NCI-H774 (cell line): Measurements from ENCODE around the gene CMIP.

Source experiments
- DNase-seq: peaks from one replicate; lab custom pipeline; 2025; lab: John Stamatoyannopoulos, UW

Gene CMIP

DNA sequence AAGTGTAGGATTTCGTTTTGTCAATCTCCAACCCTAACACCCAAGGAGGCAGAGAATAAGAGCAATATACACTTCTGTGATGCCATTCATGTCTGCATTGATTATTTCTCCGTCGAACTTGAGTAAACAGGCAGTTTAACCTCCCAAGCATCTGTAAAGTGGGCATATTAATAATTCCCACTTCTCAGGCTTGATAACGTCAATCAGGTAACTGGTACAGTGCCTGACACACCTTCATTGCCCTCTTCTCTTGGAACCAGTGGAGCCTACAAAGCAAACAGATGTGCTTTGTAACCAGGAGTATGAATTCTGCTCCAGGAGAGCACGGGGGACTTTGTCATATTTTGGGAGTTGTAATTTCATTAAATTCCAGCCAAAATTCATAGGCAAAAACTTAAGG, 302.0 kb downstream of the CMIP start:
- DNase-seq, result no peak

DNA sequence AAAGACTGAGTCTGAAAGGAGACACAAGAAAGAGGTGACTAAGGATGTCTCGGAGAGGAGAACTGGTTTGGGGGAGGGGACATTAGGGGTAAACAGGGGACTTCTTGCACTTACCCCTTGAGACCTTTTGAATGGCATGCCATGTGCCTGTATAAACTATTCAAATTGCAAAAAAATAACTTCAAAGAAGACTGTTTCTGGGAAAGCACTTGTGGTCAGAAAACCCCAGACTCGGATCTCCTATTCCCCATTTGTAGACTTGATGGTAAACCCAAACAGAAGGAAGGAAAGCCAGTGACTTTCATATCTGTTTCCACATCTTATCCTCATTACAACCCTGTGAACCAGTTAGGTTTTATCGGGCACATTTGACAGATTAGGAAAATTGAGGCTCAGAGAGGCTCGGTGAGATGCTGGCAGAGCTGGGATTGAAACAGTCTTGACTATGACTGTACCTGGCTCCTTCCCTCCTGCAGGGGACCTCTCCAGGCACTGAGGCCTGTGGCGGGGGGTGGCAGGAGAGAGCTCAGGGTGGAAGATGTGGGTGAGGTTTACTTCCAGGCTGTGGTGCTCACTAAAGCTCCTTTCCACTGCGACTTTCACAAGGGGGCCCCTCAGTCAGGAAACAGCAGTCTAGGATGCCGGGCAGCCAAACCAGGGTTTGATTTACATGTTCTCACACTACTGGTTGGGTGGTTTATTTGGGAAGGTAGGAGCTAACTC, 304.0 kb downstream of the CMIP start:
- no peak for DNase-seq

DNA sequence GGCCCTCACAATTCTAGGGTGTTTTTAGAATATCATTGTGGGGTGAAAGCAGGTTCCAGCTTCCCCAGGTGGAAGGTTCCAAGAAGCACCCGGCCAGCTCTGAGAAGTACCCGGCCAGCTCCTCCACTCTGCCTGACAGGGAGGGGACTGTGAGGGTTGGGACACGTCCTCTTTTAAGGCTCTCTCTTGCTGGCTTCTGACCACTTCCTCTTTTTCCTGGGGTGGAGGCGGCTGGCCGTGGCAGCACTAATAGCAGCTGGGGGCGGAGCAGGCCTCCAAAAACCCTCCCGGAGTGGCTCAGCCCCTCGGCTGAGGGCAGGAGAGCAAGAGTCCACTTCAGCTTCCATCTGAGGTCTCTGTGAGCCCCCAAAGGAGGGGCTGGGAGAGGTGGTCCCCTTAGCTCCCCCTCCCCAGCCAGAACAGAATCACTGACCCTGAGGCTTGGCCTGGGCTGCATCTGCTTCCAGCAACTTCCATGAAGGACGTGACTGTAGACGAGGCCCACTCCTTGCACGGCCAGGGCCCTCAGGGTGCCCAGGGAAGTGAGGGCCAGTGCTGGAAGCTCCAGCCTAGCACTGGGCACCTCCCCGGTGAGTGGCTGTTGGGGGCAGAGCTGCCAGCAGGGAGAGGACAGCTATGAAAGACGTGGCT, 307.7 kb downstream of the CMIP start:
- no peak for DNase-seq

DNA sequence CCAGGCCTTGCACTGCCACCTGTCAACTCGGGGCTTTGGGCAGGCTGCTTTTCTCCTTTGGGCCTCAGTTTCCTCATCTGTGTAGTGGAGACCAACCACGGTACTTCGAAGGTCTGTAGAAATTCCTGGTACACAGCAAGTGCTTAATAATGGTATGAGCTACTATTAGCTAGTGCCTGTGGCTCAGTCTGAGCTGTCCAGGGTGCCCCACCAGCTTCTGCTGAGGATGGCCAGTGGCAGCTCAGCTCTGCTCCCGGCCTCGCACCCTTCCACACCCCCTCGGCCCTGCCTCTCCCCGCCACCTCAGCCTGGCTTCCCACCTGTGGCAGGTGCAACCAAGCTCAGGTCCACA, 308.2 kb downstream of the CMIP start:
- no peak for DNase-seq

DNA sequence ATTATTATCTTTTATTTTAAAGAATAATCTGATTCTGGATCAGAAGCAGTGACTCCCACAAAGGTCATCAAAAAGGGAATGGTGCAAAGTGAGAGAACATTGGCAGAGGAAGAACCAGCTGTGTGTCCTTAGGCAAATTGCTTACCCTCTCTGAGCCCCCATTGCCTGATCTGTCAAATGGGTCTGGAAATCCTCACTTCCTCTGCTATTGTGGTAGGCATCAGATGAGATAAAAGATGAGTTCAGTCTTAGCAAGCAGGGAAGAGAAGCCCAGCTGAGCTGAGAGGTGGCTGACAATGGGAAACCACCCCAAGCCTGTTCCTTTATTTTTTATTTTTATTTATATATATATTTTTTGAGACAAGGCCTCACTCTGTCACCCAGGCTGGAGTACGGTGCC, 310.2 kb downstream of the CMIP start:
- DNase-seq, result no peak

DNA sequence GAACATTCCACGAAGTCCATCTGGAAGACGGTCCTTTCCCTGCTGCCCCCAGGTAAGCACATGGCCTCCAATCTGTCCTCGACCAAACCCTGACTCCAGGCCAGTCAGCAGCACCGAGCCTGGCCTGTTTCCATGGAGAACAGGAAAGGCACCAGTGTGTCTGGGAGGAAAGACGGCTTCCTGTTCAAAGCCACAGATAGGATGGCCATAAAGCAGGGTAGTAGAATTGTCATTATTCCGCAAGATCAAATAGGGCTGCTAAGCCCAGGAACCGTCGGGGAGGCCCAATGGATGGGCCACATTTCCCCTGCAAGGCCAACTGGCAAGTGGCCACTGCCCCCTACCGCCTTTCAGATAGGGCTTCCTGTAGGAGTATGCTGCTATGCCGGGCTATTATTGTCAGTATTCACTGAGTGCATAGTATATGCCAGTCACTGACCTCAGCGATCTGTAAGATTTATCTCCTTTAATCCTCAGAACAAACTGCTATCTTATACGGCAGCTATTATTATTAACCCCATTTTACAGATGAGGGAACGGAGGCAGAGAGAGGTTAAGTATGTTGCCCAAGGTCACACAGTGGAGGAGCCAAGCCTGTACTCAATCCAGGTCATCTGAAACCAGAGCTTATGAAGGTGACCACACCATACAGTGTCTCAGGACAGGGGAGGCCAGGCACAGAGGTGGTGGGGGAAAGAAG, 311.5 kb downstream of the CMIP start:
- no peak for DNase-seq

DNA sequence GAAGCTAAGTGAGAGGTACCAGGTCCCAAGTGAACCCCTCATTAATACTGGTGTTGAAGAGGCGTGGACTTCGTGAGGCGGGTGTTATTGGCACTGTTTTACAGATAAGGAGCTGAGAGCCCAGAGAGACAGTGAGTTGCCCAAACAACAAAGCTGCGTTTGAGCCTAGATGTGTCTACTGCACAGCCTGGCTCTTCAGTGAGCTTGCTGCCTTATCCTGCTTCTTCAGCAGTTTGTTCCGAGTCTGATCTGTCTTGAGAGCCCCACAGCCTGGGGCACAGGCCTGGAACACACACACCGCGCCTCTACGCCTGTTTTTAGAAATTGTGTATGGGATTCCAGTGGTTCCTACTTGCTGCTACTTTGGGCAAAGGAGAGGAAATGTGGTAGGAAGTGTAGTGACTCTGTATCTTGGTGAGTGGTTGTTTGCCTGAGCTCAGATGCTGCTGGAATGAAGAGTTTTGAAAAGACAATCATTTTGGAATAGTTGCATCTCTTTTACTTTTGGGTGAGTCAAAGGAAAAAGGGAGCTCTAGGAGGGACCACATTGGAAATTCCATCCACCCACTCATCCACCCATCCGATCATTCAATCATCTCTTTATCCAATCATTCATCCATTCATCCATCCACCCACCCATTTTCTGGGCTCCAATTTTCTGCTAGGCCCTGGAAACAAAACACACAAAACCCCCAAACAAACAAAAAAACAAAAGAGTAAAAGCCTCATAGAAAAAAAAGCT, 312.2 kb downstream of the CMIP start:
- no peak for DNase-seq

DNA sequence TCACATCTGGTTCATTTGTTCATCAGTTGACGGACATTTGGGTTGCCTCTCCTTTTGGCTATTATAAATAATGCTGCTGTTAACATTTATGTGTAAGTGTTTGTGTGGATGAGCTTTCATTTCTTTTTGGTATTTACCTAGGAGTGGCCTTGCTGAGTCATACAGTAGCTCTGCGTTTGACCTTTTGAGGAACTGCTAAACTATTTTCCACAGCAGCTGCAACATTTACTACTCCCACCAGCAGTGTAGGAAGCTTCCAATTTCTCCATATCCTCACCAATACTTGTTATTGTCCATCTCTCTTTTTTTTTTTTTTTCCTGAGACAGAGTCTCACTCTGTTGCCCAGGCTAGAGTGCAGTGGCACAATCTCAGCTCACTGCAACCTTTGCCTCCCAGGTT, 313.8 kb downstream of the CMIP start:
- no peak for DNase-seq
